Activated naive CD4-positive, alpha-beta T cell (primary cell): ENCODE data around the gene RAE1.

Experiments used
- DNase-seq, 4 experiments: peaks; one replicate each; lab custom pipeline; 2025; lab: John Stamatoyannopoulos, UW

The RAE1 gene

GRCh38 chr20:57400231-57400701 lies 49.2 kb downstream of the RAE1 start:
- no peak for DNase-seq

- DNase-seq, result no peak
These were observed 49.9 kb downstream of the RAE1 start for GRCh38 chr20:57400821-57401564.

DNA sequence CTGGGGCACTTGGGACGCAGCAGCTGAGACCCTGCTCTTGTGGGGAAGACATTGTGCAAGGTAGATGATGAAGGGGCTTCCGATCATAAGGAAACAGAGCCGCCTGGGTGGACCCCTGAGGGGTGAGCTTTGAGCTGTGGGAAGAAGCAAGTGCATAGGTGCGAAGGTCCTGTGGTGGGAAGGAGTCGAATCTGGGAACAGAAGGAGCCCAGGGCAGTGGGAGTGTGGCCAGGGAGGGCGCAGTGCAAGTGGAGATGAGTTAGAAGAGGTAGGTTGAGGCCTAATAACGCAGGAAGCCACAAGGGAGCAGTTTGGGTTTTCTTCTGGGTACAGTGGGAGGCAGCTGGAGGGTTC lies 50.5 kb downstream of the RAE1 start:
- no peak for DNase-seq

DNA sequence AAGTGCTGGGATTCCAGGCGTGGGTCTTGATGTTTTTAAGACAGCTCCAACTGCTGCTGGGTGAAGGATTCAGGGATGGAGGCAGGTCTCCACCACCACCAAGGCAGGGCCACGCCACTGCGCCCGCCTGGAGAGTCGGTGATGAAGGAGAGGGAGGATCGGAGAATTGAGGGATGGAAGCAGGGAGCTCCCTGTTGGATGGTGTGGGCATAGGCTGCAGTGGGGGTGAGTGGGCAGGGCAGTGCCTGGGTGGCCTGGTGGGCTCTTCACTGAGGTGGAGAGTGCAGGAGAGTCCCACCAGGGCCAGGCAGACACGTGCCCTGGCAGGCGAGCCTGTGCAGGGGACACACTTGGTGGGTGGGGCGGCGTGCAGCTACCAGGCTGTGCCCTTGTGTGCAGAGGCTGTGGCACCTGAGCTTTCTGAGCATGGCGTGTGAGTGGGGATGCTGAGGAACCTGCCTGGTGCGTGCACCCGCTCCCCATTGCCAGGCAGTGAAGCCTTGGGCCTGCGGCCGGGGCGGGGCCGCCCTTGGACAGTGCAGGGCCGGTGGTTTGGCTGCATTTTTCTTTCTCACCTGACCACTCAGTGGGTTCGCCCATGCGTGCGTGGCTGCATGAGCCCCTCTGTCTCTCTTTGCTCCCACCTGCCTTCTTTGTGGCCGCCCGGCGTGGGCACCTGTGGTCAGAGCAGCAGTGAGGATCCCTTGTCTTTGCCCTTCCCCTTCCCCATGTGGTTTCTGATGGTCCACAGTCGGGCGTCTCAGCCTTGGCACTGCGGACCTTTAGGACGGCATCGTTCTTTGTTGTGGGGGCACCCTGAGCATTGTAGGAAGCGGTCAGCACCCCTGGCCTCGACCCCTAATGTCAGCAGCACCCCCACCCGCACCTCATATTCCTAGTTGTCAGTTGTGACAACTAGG lies 51.4 kb downstream of the RAE1 start:
- DNase-seq, result no peak

- no peak for DNase-seq
These were observed 52.2 kb downstream of the RAE1 start for GRCh38 chr20:57403216-57403615.

- no peak for DNase-seq
These were observed 53.0 kb downstream of the RAE1 start for GRCh38 chr20:57404006-57404405.

GRCh38 chr20:57404419-57405072 lies 53.5 kb downstream of the RAE1 start:
- DNase-seq, result no peak

- no peak for DNase-seq
These were observed 54.4 kb downstream of the RAE1 start for GRCh38 chr20:57405236-57406016.

DNA sequence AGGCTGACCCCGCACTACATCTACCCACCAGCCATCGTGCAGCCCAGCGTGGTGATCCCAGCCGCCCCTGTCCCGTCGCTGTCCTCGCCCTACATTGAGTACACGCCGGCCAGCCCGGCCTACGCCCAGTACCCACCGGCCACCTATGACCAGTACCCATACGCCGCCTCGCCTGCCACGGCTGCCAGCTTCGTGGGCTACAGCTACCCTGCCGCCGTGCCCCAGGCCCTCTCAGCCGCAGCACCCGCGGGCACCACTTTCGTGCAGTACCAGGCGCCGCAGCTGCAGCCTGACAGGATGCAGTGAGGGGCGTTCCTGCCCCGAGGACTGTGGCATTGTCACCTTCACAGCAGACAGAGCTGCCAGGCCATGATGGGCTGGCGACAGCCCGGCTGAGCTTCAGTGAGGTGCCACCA lies 56.5 kb downstream of the RAE1 start:
- DNase-seq, result no peak

GRCh38 chr20:57408131-57408530 lies 57.1 kb downstream of the RAE1 start:
- no peak for DNase-seq

DNA sequence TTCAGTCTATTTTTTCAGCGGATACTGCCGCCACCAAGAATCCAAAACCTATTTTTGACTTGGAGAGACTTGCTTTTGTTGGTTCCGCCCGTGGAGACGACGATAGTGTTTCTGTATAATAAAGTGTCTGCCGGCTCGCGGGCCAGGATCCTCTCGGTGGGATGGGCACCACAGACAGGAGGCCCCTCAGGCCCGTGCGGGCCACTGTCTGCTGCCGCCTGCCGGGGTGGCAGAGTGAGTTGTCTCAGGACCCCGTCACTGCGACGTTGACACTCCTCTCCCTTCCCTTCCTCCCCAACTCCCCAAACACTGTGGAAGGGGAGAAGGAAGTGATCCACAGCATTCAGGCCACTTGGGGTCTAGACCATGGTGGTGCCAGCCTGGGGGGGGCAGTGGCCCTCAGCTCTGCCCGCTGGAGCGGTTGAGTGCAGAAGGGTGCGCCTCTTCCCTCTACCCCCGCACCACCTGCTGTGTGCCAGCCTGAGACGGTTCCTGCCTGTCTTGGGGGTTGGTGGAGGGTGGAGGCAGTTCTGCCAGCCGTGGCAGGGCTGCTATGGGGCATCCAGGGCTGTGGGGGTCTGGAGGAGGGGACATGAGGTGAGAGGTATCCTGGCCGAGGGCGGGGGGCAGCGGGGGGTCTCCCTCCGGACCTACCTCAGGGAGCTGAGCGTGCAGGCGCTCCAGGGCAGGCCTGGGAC lies 57.6 kb downstream of the RAE1 start:
- no peak for DNase-seq

DNA sequence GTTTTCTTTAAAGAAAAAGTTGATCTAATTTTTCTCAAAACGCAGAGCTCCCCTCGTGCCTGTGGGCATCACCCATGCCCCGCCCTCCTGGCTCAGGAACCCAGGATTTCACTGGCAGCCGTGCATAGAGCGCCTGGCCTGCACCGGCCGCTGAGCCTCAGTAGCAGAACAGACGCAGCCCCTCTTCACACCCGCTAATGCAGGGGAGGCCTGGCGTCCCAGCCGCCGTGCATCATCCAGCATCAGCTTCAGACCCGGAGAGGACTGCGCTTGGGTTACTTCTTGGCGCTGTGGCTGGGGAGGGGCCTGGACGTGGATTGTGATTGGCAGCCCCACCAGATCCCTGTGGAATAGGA lies 58.2 kb downstream of the RAE1 start:
- no peak for DNase-seq

- no peak for DNase-seq
These were observed 58.8 kb downstream of the RAE1 start for GRCh38 chr20:57409672-57410397.

GRCh38 chr20:57410398-57410920 lies 59.4 kb downstream of the RAE1 start:
- no peak for DNase-seq

DNA sequence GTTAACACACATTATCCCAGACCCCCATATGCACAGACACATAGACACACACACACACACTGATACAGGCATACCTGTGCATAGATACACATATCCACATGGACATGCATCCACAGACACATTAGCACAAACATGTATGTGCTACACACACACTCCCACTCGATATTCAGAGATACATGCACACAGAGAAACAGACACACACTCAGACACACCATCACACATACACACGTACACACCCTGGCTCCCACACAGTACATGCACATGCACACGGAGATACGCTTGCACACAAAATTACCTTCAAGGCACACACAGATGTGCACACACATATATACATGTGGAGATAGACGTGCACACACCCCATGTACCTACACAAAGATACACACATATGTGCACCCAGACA lies 59.9 kb downstream of the RAE1 start:
- DNase-seq, result no peak

DNA sequence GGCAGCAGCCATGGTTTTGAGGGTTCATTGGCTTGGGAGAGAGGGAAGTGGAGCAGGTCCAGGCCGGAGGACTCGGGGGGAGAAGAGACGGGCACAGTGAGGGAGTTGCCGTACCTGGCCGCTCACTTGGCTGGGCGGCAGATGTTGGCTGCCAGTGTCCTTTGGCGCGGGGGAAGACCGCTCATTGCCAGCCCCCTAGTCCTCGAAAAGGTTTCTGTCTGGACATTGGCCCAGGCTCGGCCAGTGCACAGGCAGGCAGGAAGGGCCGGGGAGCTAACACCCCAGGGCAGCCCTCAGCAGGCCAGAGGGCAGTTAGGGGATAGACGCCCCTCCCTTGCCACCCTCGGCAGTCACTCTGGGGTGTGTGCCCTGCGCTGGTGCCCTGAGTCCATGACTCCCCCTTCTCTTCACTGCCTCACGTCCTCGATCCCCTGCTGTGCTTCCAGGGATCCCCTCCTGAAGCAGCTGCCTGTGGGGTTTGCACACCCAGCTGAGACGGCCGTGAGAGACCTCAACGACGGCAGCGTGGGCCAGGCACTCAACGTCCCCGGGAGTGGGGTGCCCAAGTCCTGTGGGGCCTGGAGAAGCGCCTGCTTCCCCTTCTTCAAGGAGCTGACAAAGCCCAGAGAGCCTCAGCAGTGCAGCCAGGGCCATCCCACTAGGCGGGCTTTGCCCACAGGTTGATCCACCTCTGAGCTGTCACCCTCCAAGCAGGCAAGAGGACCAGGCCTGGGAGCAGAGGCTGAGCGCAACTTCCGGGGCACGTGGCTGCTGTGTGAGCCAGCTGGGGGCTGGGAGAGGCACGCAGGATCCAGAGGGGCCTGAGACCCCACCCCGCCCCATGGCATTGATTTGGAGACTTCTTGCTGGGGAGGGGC lies 60.6 kb downstream of the RAE1 start:
- no peak for DNase-seq

DNA sequence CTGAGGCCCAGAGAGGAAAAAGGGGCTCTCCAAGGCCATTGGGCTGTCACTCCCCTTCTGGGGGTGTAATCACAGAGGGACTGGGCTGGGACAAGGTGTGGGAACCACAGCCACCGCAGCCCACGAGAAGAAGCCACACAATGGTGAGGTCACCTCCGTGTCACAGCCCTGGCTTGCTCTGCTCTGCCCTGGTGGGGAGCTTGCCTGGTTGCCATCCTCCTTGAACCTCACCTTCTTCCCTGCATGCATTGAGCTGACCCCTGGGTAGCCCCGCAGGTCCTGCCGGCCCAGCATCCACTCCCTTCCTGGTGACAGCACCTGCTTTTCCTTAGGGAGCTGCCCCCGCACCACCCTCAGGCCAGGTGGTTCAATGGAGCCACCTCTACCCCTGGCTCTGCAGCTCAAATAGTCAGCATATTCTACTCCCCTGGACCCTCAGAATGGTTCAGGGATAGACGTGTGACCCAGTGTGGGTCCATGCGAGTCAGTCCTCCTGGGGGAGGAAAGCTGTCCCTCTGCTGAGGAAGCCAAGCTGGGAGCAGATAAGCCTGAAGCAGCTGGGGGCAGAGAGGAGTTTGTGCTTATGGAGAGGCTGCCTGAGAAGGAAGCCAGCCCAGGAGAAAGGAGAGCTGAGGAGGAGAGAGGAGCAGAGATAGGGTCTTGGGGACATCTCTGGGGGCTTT lies 61.4 kb downstream of the RAE1 start:
- no peak for DNase-seq

DNA sequence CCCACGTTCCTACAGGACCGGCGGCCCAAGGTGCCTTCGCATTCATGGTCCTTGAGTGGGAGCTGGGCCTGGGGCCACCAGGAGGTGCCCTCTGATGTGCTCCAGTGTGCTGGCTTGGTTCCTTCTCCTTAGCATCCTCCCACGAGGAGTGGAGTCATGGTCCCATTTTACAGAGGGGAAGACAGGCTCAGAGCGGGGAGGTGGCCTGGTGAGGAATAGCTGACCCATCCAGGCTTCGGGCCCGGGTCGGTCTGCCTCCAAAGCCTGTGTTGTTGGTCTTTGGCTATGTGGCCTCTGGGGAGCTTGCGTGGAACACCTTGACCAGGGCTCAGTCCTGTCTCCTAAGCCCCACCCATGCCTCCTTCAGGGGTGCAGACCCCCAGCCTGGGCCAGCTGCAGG lies 62.9 kb downstream of the RAE1 start:
- DNase-seq, result no peak
